HepG2 (cell line): ENCODE results near the gene IKBKE. TPM values are rescaled to one million over a fixed set of nuclear protein-coding genes. Genes with fewer than 3 reads are reported as not detected.

Experiments used
- ATAC-seq: fragments of 200-7000 bp; cut with Tn5 transposase; 3 replicates; pipeline ENCODE4 v1.9.1; 2020; ENCODE audit warnings: mild to moderate bottlenecking, moderate library complexity
- BruUV-seq: library from RNA; stranded (reverse); fragments of 400-500 nt; replicated peaks from 2 replicates; lab custom pipeline; 2021; lab: Mats Ljungman, UMichigan
- CTCF ChIA-PET: fragments of 300-600 bp; formaldehyde crosslinking; extraction: SDS; loops from one replicate; lab custom pipeline; 2021; ENCODE audit warnings: low total read pairs, inconsistent platforms, low intra/inter-chr PET ratio; lab: Yijun Ruan, JAX
- POLR2A ChIA-PET: fragments of 350-600 bp; sonication (Branson Sonifier 250); formaldehyde crosslinking; loops from one replicate; lab custom pipeline; 2020; ENCODE audit warnings: antibody characterized with exemption, inconsistent platforms; lab: Yijun Ruan, JAX
- DNase-seq: peaks from one replicate; pipeline ENCODE4 v3.0.0-alpha.2; 2015; ENCODE audit warnings: low spot score
- FAIRE-seq: peaks from 3 replicates; lab custom pipeline; 2011; peaks lifted over from hg19 to GRCh38; lab: Jason Lieb, UNC
- H2AFZ ChIP-seq: one replicate; pipeline ENCODE4 v1.6.1; 2011; ENCODE audit warnings: low read length, inconsistent platforms
- H3K27ac ChIP-seq: fragments of 300-600 bp; 3 replicates; pipeline ENCODE4 v1.8.0; 2011; ENCODE audit warnings: mixed run types, mild to moderate bottlenecking, mixed read lengths, low read length, inconsistent platforms; ENCODE audit not compliant: insufficient read depth; ENCODE audit errors: extremely low read length
- H3K27me3 ChIP-seq, 2 experiments: fragments of 200-600 bp in 1 of 2; 2 replicates in 1 of 2; 3 replicates in 1 of 2; pipeline versions ENCODE4 v1.6.0 to v1.8.0; 2011; ENCODE audit warnings: low read length in 2 of 2, mild to moderate bottlenecking in 2 of 2, moderate library complexity in 2 of 2, inconsistent platforms in 1 of 2; ENCODE audit not compliant: insufficient read depth in 2 of 2, control insufficient read depth in 1 of 2
- H3K36me3 ChIP-seq, 2 experiments: fragments of 200-600 bp in 1 of 2; replicated peaks in 1 of 2; 2 replicates in 1 of 2; 3 replicates in 1 of 2; pipeline versions ENCODE4 v1.5.1 to v1.8.0; 2011; ENCODE audit warnings: low read length in 2 of 2, inconsistent platforms in 1 of 2; ENCODE audit not compliant: insufficient read depth in 2 of 2, control insufficient read depth in 1 of 2
- H3K4me1 ChIP-seq: 2 replicates; pipeline ENCODE4 v1.5.1; 2012; ENCODE audit warnings: low read length, inconsistent platforms; ENCODE audit not compliant: insufficient read depth
- H3K4me2 ChIP-seq: 2 replicates; pipeline ENCODE4 v1.6.0; 2011; ENCODE audit warnings: low read depth, low read length, inconsistent platforms
- H3K4me3 ChIP-seq, 3 experiments: fragments of 200-600 bp in 1 of 3; sonication (generic), shearing (Covaris generic) in 1 of 3; replicated peaks in 1 of 3; 2 replicates each; pipeline ENCODE4 v1.5.1; 2011 to 2016; ENCODE audit warnings: low read length in 3 of 3, inconsistent platforms in 2 of 3, low read depth in 2 of 3, mild to moderate bottlenecking in 2 of 3, control low read depth in 1 of 3, mixed read lengths in 1 of 3; ENCODE audit not compliant: insufficient read depth in 1 of 3
- H3K79me2 ChIP-seq: one replicate; pipeline ENCODE4 v1.6.1; 2011; ENCODE audit warnings: low read length, inconsistent platforms; ENCODE audit not compliant: insufficient read depth
- H3K9ac ChIP-seq: 2 replicates; pipeline ENCODE4 v1.6.0; 2011; ENCODE audit warnings: mild to moderate bottlenecking, low read depth, low read length, inconsistent platforms; ENCODE audit not compliant: insufficient read depth
- H3K9me3 ChIP-seq: 2 replicates; pipeline ENCODE4 v1.5.1; 2012; ENCODE audit warnings: mild to moderate bottlenecking, low read length
- H4K20me1 ChIP-seq: 2 replicates; pipeline ENCODE4 v1.6.0; 2011; ENCODE audit warnings: inconsistent platforms, mild to moderate bottlenecking, low read length, moderate library complexity; ENCODE audit not compliant: insufficient read depth
- ARNT ChIP-seq: fragments of 450-650 bp; IDR thresholded peaks from 2 replicates; pipeline ENCODE4 v1.6.1; 2017
- CSRNP2 ChIP-seq: sonication (generic); formaldehyde crosslinking; conservative IDR thresholded peaks from 2 replicates; pipeline ENCODE4 v1.8.0; 2022; ENCODE audit warnings: low read depth, missing genetic modification reagents
- LCORL ChIP-seq, 2 experiments: fragments of 450-650 bp in 1 of 2; sonication (generic) in 1 of 2; formaldehyde crosslinking in 1 of 2; IDR thresholded peaks; 2 replicates each; pipeline versions ENCODE4 v1.5.0 to v1.6.1; 2017 to 2020; ENCODE audit warnings: antibody characterized with exemption in 1 of 2, missing genetic modification reagents in 1 of 2
- ZFP91 ChIP-seq: sonication (generic); formaldehyde crosslinking; IDR thresholded peaks from 2 replicates; pipeline ENCODE4 v1.9.0; 2022; ENCODE audit warnings: missing genetic modification reagents, mild to moderate bottlenecking, borderline replicate concordance
- ZNF33B ChIP-seq: sonication (generic); formaldehyde crosslinking; IDR thresholded peaks from 2 replicates; pipeline ENCODE4 v1.5.1; 2020; ENCODE audit warnings: mild to moderate bottlenecking, missing genetic modification reagents
- WGBS: methylation state at CpG from one replicate; pipeline ENCODE4 v1.1.6; 2017; ENCODE audit warnings: low lambda C conversion rate; 5-methylcytosine and 5-hydroxymethylcytosine counted together
- in situ Hi-C: cut with HindIII; loops from 2 replicates; pipeline ENCODE4 v1.10.0; 2017; ENCODE audit warnings: low pct_unique_long_range_greater_than_20kb; ENCODE audit not compliant: extremely low pct_ligation_motif_present
- intact Hi-C: fragments of 100-400 bp; cut with micrococcal nuclease; formaldehyde crosslinking; loops from one replicate; pipeline ENCODE4 v1.10.0; 2022; ENCODE audit not compliant: unreplicated experiment
- polyA plus RNA-seq, 8 experiments: library from polyadenylated mRNA; depleted of rRNA in 3 of 8; stranded (reverse) in 7 of 8; unstranded in 1 of 8; fragments of >200 nt; fragmentation: Illumina TruSeq in 4 of 8; extraction: Trizol in 4 of 8; gene quantifications; 2 replicates each; pipeline versions ENCODE4 v1.2.1 to v1.2.3, GENCODE V29; 2011 to 2016; ENCODE audit warnings: low read depth in 4 of 8, missing spikeins in 1 of 8, mixed read lengths in 1 of 8; ENCODE audit not compliant: insufficient read depth in 1 of 8
- total RNA-seq, 5 experiments: library from RNA; depleted of rRNA; stranded (reverse); fragments of >200 nt; fragmentation: Illumina TruSeq; extraction: Trizol; gene quantifications; 2 replicates each; pipeline ENCODE4 v1.2.3, GENCODE V29; 2016; ENCODE audit warnings: low read depth in 1 of 5
- TF ChIP-seq, protein P1 (sequence below): sonication (generic); formaldehyde crosslinking; IDR thresholded peaks from 2 replicates; pipeline ENCODE4 v1.8.0; 2022; ENCODE audit warnings: missing genetic modification reagents, low read depth, mild to moderate bottlenecking, borderline replicate concordance

Gene IKBKE
- total and polyA plus RNA-seq, 2 of the 13 experiments (the other 11 are each of a cell fraction or from before 2014, with no cell fraction given), result 4.5 to 5.8 TPM

- H4K20me1 ChIP-seq, result no peaks in the 10 kb centered on the region
- WGBS, result 28% methylated on average over 5 of the region's 8 CpGs
- no peak for TF ChIP-seq ARNT
- no peak for TF ChIP-seq LCORL (IDR thresholded peaks at IDR 0.05)
- TF ChIP-seq LCORL (CRISPR knock-in tag; IDR thresholded peaks at IDR 0.05), result no peak
- no peak for TF ChIP-seq CSRNP2 (CRISPR knock-in tag)
- no peak for TF ChIP-seq ZNF33B (CRISPR knock-in tag)
- TF ChIP-seq, protein P1, sequence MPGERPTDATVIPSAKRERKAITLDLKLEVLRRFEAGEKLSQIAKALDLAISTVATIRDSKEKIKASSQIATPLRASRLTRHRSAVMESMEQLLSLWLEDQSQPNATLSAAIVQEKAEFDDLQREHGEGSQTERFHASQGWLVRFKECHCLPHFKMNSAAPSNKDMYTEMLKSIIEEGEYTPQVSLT (CRISPR knock-in tag), result no peak
- TF ChIP-seq ZFP91, result no peak
- no peak overlapping the region for H2AFZ ChIP-seq
- H3K27ac ChIP-seq, result no peak overlapping the region
- in situ Hi-C loops, result loop anchor here (5.0 kb wide), 2 partner anchors 33 to 42 kb away; partner anchors contain the start of gene RASSF5
- BruUV-seq, result no TSS peak
- H3K27me3 ChIP-seq, result 0 out of 5 replicates have a peak, but pooled peaks cover 0 to 1% of the 10 kb centered on the region in 2 experiments
- no peaks in the 10 kb centered on the region for H3K4me1 ChIP-seq
- ChIA-PET POLR2A (no interaction called here), CTCF (no interaction called here)
- H3K79me2 ChIP-seq, result no peaks in the 10 kb centered on the region
- ATAC-seq (no peak), FAIRE-seq (no peak), DNase-seq (no peak)
- no peak overlapping the region for H3K4me2 ChIP-seq
- no peaks in the 10 kb centered on the region for H3K9me3 ChIP-seq
- H3K9ac ChIP-seq, result no peak overlapping the region
- no peak overlapping the region for H3K4me3 ChIP-seq
- intact Hi-C loops, result no loop called here
- H3K36me3 ChIP-seq, result no peaks in the 10 kb centered on the region
Measured at GRCh38 chr1:206540044-206540780, 69.9 kb downstream of the IKBKE start.
